ENCODE measurements around the gene NR6A1.
A peak's percentile ranks its signal among the peaks of the same experiment; 100 is the strongest.
"Not testable (repeated sequence)": the region's sequence is repeated elsewhere in the genome, so short reads cannot be mapped to it uniquely, and the experiment has no call there.

NR6A1 gene

DNA sequence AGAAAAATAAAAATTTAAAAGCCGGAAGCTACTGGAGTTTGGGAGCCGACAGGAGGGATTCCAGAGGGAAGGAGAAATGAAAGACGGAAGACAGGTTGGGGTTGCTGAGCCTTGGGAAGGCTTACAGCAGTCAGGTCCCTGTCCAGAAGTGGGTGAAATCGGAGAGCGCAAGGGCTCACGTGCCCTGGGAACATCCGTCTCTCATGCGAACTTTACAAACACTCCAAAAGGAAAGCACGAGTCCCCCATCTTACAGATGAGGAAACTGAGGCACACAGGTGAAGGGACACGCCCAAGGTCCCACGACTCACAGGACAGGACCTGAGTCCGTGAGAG is 5.5 kb upstream of the NR6A1 start:
- H3K4me3 ChIP-seq (ENCODE audit: low read length), result peak overlapping the region; percentile 52; the same call in 1 of the 2 replicates

DNA sequence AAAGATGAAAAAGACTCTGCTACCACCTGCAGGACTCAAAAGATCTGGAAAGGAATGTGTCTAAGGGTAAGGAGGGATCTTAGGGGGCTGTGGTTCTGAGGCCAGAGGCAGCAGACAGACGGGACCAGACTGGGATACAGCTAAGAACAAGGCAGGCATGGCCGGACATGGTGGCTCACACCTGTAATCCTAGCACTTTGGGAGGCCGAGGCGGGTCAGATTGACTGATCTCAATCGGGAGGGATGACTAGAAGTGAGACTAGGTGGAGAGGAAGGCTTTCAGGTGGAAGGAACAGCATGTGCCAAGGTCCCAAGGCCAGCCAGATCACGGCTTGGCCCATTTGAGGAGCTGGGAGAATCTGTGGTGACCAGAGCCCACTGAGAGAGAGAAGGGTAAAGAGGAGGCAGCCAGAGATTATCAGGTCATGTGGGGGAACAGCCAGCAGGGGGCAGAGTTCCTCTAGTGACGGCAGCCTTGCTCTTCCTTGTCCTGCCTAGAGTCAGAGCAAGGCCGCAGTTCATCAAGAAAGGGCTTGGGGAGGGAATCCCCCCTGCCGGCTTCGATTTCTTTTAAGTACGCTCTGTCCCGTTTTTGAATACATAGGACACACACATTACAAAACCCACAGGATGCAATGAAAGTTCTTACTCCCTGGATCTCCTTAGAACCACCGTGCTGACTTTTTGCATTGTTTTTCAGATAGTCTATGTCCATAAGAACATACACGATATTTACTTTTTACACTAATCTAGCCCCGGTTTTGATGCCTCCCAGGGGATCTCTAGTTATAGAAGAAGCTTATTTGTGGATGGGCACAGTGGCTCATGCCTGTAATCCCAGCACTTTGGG is 3.2 kb upstream of the NR6A1 start:
- H3K4me3 ChIP-seq (ENCODE audit: low read length), result no peak overlapping the region
- TF ChIP-seq ZNF274 (IDR thresholded peaks at IDR 0.05; ENCODE audit: low read depth, low read length), result no peak

More for the DNA sequence above, 5.5 kb upstream of the NR6A1 start:
- TF ChIP-seq ZNF274 (IDR thresholded peaks at IDR 0.05; ENCODE audit: low read depth, low read length), result no peak

DNA sequence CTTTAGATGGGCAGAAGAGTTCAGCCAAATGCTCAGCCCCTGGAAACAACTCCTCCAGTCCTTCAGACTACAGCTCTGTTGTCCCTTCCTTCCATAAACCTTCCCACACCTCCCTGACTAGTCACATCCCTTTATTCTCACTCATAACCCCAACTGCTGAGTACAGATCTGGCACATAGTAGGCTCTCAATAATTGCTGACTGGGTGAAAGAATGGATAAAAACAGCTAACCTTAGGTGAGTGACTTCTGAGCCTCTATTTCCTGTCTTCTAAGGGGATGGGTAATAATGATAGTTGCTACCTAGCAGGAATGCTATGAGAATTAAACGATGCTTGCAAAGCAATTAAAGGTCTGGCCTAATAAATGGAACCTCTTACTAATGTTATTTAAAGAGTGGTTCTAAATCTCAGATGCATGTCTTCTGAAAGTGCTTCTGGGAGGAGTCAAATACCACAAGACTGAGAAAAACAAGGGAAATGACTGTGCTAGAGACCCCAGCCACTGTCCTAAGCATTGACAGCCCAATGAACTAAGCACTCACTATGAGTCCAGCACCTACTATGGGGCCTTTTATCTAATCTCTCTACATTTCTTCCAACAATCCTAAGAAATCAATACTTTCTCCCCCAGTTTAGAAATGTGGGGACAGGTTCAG is 2.5 kb upstream of the NR6A1 start:
- no peak for TF ChIP-seq ZNF274 (IDR thresholded peaks at IDR 0.05; ENCODE audit: low read depth, low read length)
- no peak overlapping the region for H3K4me3 ChIP-seq (ENCODE audit: low read length)

DNA sequence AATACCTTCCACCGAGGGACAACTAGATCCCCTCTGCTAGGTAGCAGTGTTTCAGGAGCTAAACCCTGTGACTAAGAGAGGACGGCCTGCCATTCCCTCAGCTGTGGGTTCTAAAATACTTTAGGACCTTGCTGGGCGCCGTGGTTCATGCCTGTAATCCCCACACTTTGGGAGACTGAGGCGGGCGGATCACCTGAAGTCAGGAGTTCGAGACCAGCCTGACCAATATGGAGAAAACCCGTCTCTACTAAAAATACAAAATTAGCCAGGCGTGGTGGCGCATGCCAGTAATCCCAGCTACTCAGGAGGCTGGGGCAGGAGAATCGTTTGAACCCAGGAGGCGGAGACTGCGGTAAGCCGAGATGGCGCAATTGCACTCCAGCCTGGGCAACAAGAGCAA is 1.8 kb upstream of the NR6A1 start:
- H3K4me3 ChIP-seq (ENCODE audit: low read length), result not testable (repeated sequence)

DNA sequence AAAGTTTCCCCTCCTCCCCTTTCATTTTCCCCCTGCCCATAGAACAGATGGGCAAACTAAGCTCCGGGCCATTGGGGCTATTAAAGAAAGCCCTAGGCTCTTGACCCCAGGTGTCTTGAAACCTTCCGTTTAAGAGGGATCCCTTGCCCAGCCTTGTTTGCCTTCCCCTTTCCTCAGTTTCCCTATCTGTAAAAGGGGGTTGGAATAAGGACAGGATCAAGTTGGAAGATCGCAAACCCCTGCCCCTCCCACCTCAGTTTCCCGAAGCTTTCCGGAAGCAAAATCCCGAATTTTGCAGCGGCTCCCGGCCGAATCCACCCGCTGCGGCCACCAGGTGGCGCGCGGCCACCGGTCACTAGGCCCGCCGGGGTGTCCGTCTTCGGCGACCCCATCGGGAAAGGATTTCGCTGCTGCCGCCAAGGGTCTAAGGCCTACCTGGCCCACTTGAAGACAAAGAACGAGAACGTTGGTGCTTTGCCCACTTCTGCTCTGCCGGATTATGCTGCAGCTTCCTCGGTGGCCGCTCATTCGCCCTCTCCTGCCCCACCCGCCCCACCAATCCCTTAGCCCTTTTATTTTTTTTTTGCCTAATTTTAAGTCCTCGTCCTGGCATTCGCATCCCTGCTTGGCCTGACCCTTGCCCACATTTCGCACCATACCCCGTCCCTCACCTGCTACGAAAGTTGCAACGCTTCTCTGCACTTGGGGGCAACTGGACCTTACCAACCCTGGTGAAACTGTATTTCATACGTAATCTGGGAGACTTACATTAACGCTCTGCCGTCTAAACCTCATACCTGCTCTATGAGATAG is 962 bp upstream of the NR6A1 start:
- TF ChIP-seq ZNF274 (IDR thresholded peaks at IDR 0.05; ENCODE audit: low read depth, low read length), result no peak
- H3K4me3 ChIP-seq (ENCODE audit: low read length), result peak overlapping the region; percentile 72

DNA sequence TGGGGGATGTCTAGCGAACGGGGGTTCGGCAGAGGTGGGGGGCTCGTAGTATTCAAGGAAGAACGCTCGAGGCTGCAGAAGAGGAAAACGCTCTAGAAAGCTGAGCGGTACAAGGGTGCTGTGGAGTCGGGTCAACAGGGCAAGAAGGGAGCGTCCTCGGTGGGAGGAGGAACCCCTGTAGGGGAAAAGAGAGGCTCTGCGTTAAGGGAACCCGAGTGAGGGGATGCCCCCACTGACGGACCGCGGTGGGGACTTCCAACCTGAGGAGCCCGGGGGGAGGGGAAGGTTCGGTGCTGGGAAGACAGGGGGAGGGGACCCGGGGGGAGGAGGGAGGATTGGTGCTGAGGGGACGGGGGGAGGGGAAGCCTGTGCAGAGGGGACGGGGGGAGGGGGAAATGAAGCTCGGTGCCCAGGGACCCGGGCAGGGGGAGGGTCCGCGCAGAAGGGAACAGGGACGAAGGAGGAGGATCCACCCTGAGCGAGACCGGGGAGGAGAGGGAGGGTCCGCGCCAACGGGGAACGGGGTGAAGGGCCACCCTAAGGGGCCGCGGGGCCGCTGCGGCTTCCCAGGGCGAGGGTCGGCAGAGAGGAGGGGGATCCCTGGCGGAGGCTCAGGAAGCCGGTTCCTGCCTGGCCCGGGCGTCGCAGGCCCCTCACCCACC is 621 bp downstream of the NR6A1 start:
- H3K4me3 ChIP-seq (ENCODE audit: low read length), result peak overlapping the region; percentile 72
- no peak for TF ChIP-seq ZNF274 (IDR thresholded peaks at IDR 0.05; ENCODE audit: low read depth, low read length)

DNA sequence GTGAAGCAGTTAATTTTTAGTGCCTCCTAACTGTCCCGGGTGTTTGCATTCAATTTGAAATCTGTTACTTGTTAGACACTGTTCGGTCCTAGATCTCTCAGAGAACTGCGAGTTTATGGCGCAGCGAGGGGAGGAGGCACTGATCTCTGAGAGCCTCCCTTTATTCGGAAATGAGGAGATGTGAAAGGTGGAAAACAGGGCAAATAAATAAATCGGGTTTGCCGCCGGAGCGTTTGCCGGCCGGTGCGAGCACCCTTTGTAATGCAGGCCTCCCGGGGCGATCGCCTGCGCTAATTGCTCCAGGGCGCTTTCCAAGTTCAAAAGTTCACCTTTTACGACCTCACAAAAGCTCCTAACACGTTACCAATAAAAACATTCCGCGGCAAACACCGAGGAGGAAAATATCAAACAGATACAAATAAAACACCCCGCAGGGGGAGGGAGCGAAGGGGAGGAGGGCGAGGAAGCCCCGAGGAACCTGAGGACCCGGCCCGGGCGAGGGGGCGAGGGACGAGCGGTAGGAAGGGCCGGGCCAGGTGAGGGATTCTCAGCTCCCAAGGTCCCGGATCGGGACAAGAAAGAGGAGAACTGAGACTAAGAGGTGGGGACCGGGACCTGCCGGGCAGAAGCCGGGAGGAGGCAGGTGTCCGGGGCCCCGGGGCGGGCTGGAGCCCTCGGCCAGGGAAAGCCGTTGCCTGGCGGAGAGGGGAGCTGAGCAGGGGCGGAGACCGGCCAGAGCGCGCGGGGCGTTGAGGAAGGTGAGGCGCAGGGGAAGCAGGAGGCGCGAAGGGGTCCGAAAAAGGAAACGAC is 1.4 kb downstream of the NR6A1 start:
- no peak for TF ChIP-seq ZNF274 (IDR thresholded peaks at IDR 0.05; ENCODE audit: low read depth, low read length)
- peak overlapping the region; percentile 72 for H3K4me3 ChIP-seq (ENCODE audit: low read length)

DNA sequence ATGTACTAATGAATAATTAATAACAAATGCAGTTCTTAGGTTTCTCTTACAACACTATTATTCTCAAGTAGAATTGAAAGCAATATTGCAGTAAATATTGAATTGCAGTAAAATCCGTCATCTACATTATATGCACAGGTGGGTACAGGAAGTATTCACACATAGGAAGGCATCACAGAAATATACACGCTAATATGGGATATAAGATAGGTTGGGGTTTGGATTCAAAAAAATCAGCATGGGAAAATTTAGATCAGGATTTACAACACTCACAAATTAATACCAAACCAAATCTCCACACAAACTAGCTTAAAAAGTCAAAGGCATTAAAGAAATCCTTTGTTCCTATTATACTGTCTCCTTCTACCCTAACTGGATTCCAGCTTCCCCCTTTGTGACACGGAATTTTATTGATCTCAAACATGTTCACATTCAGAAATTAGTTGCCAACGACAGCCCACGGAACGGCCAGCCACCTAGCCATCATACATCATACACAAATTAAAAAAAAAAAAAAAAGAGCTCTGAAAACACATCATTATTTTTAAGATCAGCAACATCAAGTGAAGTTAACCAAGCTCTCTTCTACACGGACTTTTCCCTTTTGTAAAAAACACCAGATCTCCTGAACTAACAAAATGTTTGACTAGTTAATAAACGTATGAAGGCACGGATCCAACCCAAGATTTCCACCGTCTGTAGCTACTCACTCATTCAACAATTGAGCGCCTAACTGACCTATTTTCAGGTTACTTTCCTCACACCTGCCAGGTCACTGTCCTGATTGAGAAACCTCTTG is 2.2 kb downstream of the NR6A1 start:
- peak overlapping the region; percentile 72 for H3K4me3 ChIP-seq (ENCODE audit: low read length)
- no peak for TF ChIP-seq ZNF274 (IDR thresholded peaks at IDR 0.05; ENCODE audit: low read depth, low read length)

DNA sequence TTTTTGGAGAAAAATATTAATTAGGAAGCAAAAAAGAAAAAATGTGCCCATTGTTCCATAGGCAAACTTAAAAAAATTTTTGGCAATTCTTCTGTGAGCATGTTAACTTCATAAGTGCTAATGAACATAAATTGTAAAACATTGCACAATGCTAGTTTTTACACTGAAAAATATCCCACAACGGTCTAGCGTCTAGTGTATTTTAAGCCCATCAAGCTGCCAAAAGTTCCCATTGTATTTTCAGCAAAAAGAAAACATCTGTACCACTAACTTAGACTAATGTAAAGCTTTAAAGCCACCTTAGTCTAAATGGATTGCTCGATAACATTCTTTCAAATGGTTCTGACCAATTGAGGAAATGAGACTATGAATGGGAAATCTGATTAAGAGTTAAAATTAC is 2.8 kb downstream of the NR6A1 start:
- TF ChIP-seq ZNF274 (IDR thresholded peaks at IDR 0.05; ENCODE audit: low read depth, low read length), result no peak
- H3K4me3 ChIP-seq (ENCODE audit: low read length), result peak overlapping the region; percentile 72; the same call in 1 of the 2 replicates

DNA sequence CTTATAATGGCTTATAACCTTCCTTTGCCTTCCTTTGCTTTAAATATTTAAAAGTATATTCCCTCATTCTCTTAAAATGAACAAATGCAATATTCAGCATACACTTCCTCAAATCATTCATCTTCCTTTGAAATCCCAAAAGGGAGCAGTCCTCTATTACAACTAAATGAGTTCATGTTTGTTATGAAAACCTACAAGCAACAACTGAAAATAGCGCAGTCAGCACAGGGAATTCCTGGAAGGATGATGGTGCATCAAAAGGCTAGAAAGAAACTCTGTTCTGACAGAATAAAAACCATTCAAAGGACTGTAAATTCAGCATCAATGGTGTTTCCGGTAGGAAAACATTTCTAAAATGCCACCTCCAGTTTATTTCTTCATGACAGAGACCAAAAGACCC is 3.3 kb downstream of the NR6A1 start:
- TF ChIP-seq ZNF274 (IDR thresholded peaks at IDR 0.05; ENCODE audit: low read depth, low read length), result no peak

DNA sequence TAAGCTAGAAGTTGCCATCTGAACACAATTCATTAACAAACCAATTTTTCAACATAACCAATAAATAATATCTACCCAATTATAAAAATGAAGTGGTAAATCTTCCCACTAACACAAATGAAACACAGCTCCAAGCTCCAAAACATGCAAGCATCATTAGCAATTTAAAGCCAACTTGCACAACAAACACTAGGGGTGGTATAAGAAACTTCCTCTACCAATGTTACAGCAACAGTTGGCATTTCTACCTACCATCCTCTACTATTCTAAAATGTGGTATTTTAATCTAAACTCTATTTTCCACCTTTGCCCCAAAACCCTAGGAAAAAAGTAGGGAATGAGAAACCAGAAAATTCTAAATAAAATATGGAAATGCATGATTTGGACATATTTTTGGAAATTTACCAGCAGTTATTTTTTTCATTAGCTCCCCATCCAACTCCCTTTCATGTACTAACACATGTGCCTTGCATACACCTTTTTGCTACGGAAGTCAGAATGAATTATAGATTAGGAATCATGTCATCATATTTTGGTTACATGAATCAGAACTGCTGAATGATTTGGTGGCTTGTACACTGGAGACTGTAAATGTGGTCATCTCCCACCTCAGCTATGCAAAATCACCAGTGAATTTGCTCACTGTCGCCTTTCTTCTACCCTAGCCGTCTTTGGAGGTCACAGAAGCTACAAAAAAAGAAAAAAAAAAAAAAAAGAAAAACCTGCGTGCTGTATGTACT is 4.1 kb downstream of the NR6A1 start:
- TF ChIP-seq ZNF274 (IDR thresholded peaks at IDR 0.05; ENCODE audit: low read depth, low read length), result no peak
- no peak overlapping the region for H3K4me3 ChIP-seq (ENCODE audit: low read length)

More for the DNA sequence above, 3.3 kb downstream of the NR6A1 start:
- H3K4me3 ChIP-seq (ENCODE audit: low read length), result no peak overlapping the region

DNA sequence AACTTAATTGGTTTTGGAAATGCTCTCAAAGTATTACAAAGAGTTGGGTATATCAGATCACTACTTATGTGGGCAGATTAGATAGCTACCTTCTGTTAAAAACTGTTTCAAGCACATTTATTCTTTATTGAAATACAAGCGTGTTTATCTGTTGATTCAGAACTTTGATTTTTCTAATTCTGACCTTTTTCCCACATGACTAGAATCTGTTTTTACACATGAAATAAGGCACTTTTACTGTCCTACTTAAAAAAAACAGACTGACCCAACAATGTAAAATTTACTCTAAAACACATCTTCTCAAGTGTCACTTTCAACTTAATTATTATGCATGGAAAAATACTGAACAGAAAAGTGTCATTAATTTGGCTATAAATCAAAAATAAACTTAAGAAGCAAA is 4.8 kb downstream of the NR6A1 start:
- no peak overlapping the region for H3K4me3 ChIP-seq (ENCODE audit: low read length)
- no peak for TF ChIP-seq ZNF274 (IDR thresholded peaks at IDR 0.05; ENCODE audit: low read depth, low read length)

Measured in GM08714 (cell line).